SK-N-SH (cell line): ENCODE data around the gene OLFM4.

Experiments
- CTCF ChIP-seq: fragments of 200-600 bp; sonication (generic); IDR thresholded peaks from 2 replicates; pipeline ENCODE4 v1.6.1; 2017; ENCODE audit warnings: antibody characterized with exemption, mild to moderate bottlenecking, moderate library complexity
- POLR2AphosphoS5 ChIP-seq: IDR thresholded peaks from 2 replicates; pipeline ENCODE4 v1.6.1; 2012; ENCODE audit warnings: low read depth, low read length
- TF ChIP-seq, protein P1 (sequence below): fragments of 150-350 bp; IDR thresholded peaks from 2 replicates; pipeline ENCODE4 v1.6.1; 2017; ENCODE audit warnings: antibody characterized with exemption, low read length, low read depth, borderline replicate concordance

- TF ChIP-seq POLR2AphosphoS5 (no peak), CTCF (no peak)
- TF ChIP-seq, protein P1, sequence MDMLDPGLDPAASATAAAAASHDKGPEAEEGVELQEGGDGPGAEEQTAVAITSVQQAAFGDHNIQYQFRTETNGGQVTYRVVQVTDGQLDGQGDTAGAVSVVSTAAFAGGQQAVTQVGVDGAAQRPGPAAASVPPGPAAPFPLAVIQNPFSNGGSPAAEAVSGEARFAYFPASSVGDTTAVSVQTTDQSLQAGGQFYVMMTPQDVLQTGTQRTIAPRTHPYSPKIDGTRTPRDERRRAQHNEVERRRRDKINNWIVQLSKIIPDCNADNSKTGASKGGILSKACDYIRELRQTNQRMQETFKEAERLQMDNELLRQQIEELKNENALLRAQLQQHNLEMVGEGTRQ, result no peak
These were observed 21.5 kb downstream of the OLFM4 start for GRCh38 chr13:53050151-53050550.
